Upper lobe of left lung (tissue), 4 donors: ENCODE data around the gene PIK3C2G.

Experiments used
- POLR2A ChIP-seq, 4 donors: fragments of 450-650 bp; IDR thresholded peaks; one replicate each; pipeline ENCODE4 v1.5.1; 2016 to 2017; ENCODE audit warnings: antibody characterized with exemption in 4 of 4, mild to moderate bottlenecking in 2 of 4
- TF ChIP-seq, protein P1 (sequence below), 6 experiments: fragments of 450-650 bp in 4 of 6; fragments of 200-600 bp in 2 of 6; sonication (generic) in 2 of 6; IDR thresholded peaks; one replicate each; pipeline ENCODE4 v1.5.1; 2016 to 2019; ENCODE audit warnings: antibody characterized with exemption in 6 of 6

DNA sequence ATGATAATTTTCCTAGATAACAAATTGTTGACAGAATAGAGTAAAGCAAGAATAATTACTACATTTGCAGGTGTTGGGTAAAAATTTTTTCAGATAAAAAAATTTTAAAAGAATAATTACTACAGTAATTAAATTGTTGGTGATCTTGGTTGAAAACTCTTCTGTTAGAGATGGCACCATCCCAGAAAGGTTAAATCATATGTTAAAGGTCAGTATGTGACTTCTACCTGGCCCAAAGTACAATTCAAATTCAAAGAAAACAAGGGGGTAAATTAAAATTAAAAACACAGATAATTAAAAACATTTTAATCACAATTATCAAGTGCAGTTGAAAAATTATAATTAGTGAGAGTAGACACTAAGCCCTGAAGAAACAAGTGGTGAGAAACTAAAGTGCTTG lies 18.1 kb upstream of the PIK3C2G start:
- TF ChIP-seq, protein P1, sequence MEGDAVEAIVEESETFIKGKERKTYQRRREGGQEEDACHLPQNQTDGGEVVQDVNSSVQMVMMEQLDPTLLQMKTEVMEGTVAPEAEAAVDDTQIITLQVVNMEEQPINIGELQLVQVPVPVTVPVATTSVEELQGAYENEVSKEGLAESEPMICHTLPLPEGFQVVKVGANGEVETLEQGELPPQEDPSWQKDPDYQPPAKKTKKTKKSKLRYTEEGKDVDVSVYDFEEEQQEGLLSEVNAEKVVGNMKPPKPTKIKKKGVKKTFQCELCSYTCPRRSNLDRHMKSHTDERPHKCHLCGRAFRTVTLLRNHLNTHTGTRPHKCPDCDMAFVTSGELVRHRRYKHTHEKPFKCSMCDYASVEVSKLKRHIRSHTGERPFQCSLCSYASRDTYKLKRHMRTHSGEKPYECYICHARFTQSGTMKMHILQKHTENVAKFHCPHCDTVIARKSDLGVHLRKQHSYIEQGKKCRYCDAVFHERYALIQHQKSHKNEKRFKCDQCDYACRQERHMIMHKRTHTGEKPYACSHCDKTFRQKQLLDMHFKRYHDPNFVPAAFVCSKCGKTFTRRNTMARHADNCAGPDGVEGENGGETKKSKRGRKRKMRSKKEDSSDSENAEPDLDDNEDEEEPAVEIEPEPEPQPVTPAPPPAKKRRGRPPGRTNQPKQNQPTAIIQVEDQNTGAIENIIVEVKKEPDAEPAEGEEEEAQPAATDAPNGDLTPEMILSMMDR (IDR thresholded peaks at IDR 0.05), result no peak
- no peak for TF ChIP-seq POLR2A (IDR thresholded peaks at IDR 0.05)
